ENCODE results near the gene PRICKLE3.
A peak's percentile ranks its signal among the peaks of the same experiment; 100 is the strongest.

Gene PRICKLE3

GRCh38 chrX:49206543-49206942, 20.4 kb upstream of the PRICKLE3 start:
- DNase-seq (ENCODE audit: low spot score): no peak

DNA sequence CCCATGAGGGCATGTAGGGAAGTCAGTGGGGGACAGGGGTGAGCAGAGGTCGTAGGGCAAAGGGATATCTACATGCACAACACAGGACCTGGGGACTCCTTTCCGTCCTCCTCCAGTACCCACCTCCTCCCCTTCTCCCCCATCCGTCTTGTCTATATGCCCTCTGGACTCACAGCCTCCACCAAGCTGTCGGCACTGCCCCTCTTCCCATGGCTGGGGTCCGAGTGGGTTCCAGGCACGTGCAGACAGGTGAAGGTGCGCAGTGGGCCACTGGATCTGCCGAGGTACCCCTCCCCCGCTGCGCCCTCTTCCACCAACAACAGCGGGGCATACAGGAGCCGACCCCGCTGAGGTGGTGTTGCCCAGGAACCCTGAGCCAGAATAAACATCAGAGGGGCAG, 19.3 kb upstream of the PRICKLE3 start:
- no peak for DNase-seq (ENCODE audit: low spot score)

DNA sequence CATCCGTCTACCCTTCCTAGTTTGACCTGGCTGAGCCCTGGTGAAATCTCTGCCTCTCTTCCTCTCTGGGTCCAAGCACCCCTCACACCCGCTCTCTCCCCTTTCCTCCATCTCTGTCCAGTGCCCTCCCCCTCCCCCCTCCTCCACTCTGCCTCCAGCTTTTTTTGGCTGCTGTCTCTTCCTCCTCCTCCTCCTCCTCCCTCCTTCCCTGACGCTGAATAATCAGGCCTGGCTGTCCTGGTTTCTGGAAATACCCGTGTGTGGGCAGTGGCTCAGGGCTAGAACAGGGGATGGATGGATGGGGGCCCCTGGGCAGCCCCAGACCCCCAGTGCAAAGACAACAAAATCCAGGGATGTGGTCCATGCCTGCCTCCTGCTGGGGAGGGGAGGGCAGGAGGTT, 18.5 kb upstream of the PRICKLE3 start:
- DNase-seq (ENCODE audit: low spot score): no peak

- no peak for DNase-seq (ENCODE audit: low spot score)
Observed at GRCh38 chrX:49204017-49204416, 17.8 kb upstream of the PRICKLE3 start.

GRCh38 chrX:49203536-49203935, 17.4 kb upstream of the PRICKLE3 start:
- DNase-seq (ENCODE audit: low spot score): no peak

DNA sequence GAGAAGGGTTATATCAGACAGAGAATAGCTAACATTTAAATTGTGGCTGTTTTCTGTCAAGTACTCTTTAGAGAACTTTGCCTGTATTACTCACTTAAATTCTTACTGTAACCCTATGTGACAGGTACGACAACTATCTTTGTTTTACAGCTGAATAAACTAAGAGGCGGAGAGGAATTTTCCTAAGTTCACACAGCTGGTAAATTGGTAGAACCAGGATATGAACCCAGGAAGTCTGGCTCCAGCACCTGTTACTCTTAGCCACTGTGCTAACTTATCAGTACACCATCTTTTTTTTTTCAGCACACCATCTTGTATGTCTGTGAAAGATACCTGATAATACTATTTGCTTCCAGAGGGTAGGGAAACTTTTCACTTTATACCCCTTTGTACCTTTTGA, 15.8 kb upstream of the PRICKLE3 start:
- no peak for DNase-seq (ENCODE audit: low spot score)

DNA sequence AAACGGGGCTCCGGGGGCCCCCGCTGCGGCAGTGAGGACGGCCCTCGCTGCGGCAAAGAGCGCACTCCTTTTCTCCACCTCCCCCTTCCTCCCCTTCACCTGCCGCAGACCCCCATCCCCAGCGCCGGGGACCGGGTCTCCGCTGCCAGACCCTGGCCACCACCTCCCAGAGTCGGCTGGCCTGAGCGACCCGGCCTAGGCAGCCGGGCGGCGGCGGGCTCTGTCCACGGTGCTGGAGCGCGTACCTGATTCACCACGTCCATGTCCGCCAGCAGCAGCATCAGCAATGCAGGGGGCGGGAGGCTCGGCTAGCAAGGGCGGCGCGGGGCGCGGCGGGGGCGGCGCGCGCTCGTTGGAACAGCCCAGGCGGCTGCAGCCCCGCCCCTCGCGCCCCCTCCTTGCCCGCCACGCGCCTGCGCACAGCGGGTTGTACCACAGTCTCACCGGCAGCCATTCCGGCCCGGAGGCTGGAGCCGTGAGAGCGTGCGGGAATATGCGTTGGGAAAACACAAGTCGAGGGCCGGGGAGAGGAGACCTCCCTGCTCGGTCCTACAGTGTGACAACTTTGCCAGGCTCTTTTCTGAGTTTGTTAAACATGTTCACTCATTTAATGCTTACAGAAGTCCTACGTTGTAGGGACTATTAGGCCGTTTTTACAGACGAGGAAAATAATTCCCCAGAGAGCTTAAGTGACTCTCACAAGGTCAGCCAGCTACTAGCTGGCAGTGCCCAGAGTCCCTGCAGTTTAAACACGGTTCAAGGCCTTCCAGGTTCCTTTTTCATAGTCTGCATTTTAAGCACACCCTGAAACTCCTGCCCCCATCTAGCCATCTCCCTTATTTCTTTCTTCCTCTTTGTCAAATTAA, 14.0 kb upstream of the PRICKLE3 start, which contains the start of gene SYP:
Gene SYP, minus strand, starts transcription at position 288 of the 866 bp plus-strand sequence. Its CDS starts 7 bp downstream, at position 281.
- peak; percentile 81 for DNase-seq (ENCODE audit: low spot score)

GRCh38 chrX:49199315-49199595, 13.1 kb upstream of the PRICKLE3 start:
- no peak for DNase-seq (ENCODE audit: low spot score)

- no peak for DNase-seq (ENCODE audit: low spot score)
Observed at GRCh38 chrX:49198540-49199314, 12.6 kb upstream of the PRICKLE3 start.

GRCh38 chrX:49197543-49198087, 11.4 kb upstream of the PRICKLE3 start:
- no peak for DNase-seq (ENCODE audit: low spot score)

DNA sequence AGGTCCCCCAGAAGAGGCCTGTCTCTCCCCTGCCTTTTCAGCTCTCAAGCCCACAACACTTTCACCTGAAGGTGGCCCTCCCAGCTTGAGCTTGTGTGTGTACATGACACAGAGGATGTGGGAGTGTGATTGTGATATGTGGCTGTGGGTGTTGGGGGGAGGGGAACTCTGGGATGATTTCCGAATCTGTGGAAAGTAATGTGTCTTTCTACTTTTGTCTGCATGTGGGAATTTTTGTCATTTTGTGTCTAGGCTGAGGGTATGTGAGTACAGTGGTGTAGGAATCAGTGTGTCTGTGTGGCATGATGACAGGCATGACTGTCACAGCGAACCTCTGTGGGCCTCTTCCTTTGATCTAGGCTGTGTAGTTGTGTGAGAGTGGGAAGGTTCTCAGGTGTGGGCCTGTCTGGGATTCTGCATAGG, 7.4 kb upstream of the PRICKLE3 start:
- no peak for DNase-seq (ENCODE audit: low spot score)

DNA sequence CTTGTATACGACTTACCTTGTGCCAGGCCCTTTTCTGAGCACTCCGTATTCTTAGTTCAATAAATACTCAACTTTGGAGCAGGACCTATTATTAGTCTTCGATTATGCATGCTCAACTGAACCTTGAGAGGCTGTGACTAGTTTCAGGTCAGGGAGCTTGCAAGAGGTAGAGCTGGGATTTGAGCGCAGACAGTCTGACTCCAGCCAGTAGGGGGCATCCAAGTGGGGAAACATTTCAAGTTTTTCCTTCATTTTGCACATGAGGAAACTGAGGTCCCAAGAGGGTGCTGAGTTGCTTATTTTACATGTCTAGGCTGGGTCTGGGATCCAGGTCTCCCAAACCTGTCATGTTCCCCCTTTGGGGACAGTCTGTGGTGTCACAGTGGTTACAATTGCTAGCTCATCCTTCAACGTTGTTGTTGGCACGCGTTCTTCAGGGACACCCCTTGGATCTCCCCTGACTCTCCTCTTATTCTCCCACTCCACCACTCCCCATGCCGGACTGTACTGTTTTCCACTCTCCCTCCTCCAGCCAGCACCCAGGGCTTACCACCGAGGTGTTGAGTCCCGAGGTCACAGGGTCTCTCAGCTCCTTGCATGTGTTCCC, 6.7 kb upstream of the PRICKLE3 start:
- DNase-seq (ENCODE audit: low spot score): peak; percentile 53

- peak; percentile 60 for DNase-seq (ENCODE audit: low spot score)
Observed at GRCh38 chrX:49191574-49192011, 5.4 kb upstream of the PRICKLE3 start.

DNA sequence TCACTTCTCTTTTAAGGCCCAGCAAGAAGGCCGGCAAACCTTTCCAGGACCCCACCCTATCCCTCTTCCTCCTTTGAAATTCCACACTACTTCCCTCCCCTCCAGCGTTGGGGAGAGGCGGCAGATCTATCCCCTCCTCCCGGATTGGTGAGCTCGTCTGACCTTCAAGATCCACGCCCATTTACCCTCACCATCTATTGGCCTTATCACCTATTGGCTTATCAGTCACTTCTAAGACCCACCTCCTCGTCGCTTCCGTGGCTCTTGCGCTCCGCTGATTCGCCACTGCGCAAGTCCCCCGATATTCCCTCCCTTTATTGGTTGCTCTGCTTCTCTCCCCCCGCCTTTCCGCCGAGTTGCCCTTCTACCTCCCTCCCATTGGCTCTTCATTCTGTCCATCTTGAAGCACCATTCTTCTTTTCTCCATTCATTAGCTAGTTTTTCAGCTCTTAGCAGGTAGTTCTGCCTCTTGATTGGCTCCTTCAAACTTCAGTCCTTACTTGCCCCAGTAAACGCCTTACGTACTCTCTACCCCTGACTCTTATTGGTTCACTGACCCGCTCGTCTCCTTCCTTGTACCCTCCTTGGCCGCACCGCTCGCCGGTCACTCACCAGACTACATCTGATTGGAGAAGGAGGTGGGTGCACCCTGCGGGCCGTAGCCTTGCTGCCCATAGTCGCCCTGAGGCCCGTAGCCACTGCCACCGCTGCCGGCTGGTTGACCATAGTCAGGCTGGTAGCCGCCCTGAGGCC, 4.8 kb upstream of the PRICKLE3 start:
- DNase-seq (ENCODE audit: low spot score): peak; percentile 97

- no peak for DNase-seq (ENCODE audit: low spot score)
Observed at GRCh38 chrX:49189606-49190005, 3.4 kb upstream of the PRICKLE3 start.

GRCh38 chrX:49188468-49189076, 2.4 kb upstream of the PRICKLE3 start:
- no peak for DNase-seq (ENCODE audit: low spot score)

DNA sequence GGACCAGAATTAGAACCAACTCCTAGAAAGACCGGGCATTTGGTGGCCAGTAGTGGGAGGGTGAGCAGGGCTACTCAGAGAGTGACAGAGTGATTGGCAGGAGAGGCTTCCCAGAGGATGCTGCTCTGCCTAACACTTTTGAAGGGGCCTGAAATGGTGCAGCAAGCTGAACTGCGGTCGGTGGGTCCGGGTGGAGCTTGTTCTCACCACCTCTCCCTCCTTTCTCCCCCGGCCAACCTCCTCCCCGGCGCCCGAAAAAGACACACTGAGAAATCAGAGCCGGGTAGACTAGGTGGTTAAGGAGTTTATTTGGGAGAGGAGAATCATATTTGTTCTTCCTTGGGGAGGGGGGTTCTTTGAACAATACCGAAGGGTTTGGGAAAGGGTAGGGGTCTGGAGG, 1.4 kb upstream of the PRICKLE3 start:
- DNase-seq (ENCODE audit: low spot score): no peak

DNA sequence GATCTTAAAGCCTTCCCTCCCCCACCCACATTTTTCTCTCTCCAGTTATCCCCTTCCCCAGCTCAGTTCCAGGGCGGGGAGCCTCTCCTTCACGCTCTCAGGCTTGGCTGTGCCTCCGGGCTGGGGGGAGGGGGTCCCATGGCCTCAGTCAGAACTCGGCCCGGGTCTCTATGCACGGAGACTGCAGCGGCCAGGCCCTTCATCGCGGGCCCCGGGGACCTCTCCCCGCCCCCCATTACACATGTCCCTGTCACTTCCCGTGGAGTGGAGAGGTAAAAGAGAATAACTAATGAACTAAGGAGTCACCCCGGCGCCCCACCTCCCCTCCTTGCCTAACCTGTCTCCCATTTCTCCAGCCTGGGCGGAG, 838 bp upstream of the PRICKLE3 start:
- DNase-seq (ENCODE audit: low spot score): no peak

GRCh38 chrX:49184294-49185281, 1.6 kb downstream of the PRICKLE3 start:
- no peak for DNase-seq (ENCODE audit: low spot score)

- DNase-seq (ENCODE audit: low spot score): no peak
Observed at GRCh38 chrX:49183701-49184281, 2.4 kb downstream of the PRICKLE3 start.
